SKM-1 treated with dmso at 0.1 percent for 144 hours (cell line): ENCODE results near the gene TAF1B.

Experiments
- DNase-seq: peaks from one replicate; lab custom pipeline; 2025; ENCODE audit not compliant: unreplicated experiment; lab: John Stamatoyannopoulos, UW

TAF1B gene

GRCh38 chr2:9961013-9961412, 117.7 kb downstream of the TAF1B start:
- DNase-seq: no peak

DNA sequence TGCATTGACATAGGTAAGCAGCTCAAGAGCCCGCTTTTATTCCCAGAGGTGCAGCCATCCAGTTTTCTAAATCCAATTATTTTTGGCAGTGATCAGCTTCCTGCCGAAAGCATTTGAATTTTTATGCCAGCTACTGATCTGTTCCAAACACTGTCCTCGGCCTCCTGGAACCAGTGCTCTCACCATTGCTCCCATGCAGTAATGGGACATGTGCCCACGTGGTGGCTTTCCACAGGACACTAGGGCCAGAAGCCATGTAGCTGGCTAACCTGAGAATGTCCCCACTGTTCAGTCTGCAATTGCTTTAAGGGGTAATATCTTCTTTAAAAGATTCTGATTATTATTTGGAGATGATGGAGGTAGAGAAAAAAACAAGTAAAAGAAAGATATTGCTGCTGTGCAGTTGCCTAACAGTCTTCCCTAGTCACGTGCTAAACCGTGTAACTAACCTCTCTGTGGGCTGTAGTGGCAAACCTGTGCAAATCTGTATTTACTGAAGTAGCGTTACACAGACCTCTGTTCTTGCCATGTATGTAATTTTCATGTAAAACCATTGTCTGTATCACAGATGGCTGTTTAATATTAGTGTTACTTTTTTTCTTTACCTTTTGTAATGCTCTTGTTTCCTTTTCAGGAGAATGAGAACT, 121.2 kb downstream of the TAF1B start:
- DNase-seq: no peak

DNA sequence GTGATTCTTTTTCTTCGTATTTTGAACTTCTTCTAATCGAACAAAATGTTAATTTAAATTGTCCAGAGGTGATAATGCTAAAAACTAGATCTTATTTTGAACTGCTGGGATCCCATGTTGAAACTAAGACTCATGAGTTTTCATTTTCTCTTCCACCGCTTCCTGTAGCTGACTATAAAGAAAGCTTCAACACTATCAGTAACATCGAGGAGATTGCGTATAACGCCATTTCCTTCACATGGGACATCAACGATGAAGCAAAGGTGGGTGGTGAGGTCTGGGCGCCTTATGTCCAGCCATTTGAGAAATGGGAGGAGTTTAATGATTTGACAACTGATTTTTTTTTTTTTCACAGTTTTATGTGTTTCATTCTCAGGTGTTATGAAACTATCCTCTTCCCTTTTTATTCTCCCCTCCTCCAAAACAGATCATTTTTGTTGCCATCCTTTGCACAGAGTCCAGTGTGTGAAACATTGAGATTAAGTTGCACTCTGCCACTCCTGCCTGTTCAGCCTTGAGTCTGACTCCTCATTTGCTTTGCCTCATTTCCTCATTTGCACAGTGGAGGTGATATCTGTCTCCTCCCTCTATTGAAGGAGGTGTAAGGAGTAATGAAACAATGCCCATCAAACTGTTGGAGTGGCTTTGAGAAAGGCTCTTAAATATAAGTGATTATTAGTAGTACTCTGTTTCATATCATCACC, 122.0 kb downstream of the TAF1B start:
- DNase-seq: no peak

DNA sequence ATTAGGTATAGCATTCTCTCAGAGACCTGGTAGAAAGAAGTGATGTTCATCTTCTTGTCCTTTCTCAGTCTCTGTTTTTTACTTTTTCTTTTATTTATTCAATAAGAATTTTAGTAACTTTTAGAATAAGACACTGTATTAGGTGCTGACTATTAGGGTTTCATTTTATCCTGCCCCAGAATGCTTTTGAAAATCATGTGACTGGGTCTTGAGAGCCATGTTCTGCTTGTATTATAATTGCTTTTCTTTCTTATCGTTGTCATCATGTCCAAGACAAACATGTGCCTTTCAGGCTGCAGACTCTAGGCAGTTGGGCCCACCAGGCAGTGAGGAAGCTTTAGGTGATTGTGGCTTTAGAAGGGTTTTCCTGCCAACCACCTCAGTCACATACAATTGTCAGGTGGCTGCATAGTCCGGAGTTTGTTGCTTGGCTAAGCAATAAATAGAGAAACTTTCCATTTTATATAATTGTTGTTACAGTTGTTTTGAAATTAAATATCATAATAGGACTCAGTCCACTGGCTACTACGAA, 123.3 kb downstream of the TAF1B start:
- no peak for DNase-seq

DNA sequence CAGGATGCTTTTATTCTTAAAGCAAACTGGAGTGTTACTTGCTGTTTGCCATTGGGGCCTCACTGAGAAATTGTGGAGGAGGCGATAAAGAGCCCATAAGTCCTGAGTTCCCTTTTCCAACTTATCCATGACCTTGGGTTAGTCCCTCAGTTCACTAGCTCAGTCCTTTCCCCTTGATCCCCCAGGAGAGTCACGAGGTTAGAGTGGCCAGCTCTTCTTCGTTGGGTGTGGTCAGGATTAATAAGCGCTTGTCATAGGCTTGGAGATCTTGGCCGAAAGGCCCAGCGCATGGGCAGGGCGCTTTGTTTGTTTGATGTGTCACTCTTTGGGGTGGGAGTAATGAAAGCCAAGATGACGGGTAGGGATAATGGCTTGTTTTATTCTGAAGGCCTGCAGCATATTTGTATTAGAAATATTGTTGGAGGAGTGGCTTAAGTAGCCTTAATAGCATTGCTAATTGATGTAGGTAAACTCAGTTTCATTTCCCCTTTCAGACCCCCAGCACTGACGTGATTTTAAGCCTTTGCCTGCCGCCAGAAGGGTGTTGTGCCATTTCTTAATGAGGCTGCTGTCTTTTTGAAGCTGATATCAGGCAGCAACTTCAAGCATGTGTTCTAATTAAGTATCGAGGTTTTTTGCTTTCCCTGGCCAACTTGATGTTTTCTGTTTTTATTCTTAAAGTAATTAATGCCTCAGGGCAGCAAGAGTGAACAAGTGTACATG, 123.9 kb downstream of the TAF1B start:
- no peak for DNase-seq

- no peak for DNase-seq
These were observed 125.6 kb downstream of the TAF1B start for GRCh38 chr2:9968553-9969497.

- no peak for DNase-seq
These were observed 127.1 kb downstream of the TAF1B start for GRCh38 chr2:9970200-9971044.

GRCh38 chr2:9971105-9971818, 128.0 kb downstream of the TAF1B start:
- DNase-seq: no peak

GRCh38 chr2:9971890-9972289, 128.6 kb downstream of the TAF1B start:
- DNase-seq: no peak

DNA sequence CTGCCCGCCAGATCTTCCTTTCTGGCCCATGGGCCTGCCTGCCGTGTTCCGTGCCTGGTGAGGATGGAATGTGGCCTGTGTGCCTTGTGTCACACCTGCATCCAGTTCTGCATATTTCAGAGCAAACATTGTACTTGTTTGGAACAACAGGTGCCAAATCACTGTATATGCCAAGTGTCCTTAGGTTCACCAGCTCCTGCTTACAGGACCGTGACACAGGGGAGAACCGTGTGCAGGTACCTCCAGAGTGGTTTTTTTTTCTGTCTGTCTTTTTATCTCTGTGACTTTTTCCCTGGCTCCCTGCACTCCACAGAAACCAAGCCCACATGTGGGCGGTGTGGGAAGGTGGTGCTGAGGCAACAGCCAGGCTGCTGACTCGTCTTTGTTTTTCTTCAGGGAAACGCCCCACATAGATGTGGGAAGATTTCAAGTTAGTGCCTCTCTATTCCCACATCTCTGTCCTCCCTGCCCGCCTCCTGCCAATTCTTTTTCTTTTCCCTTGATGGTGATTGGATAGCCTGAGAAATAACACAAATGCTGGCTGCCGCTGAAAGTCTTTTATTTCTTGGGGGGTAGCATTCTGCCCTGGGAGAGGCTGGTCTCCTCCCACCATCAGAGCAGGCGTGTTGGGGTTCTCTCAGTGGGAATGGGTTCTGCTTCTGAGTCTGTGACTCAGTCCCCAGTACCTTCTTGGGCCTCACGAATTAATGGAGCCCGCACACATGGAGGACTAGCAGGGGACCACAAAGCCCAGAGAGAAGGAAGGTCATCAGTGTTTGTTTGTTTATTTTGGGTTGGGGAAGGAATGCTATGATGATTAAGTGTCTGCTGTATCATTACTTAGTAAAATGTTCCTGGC, 129.6 kb downstream of the TAF1B start:
- no peak for DNase-seq

- DNase-seq: no peak
These were observed 130.4 kb downstream of the TAF1B start for GRCh38 chr2:9973690-9974089.

- no peak for DNase-seq
These were observed 131.1 kb downstream of the TAF1B start for GRCh38 chr2:9974343-9974742.

DNA sequence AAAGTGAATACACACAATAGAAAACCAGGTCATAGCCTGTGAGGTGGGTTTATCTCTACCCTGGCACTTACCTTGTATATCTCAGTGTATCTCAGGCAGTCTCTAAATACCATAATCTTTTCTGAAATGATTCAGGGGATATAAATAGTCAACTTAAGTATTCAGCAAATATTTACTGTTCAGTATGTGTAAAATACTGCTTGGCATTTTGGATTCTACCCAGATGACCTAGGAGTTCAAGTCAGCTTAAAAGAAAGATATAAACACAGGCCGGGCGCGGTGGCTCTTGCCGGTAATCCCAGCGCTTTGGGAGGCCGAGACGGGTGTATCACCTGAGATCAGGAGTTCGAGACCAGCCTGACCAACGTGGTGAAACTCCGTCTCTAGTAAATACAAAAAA, 132.1 kb downstream of the TAF1B start:
- no peak for DNase-seq

DNA sequence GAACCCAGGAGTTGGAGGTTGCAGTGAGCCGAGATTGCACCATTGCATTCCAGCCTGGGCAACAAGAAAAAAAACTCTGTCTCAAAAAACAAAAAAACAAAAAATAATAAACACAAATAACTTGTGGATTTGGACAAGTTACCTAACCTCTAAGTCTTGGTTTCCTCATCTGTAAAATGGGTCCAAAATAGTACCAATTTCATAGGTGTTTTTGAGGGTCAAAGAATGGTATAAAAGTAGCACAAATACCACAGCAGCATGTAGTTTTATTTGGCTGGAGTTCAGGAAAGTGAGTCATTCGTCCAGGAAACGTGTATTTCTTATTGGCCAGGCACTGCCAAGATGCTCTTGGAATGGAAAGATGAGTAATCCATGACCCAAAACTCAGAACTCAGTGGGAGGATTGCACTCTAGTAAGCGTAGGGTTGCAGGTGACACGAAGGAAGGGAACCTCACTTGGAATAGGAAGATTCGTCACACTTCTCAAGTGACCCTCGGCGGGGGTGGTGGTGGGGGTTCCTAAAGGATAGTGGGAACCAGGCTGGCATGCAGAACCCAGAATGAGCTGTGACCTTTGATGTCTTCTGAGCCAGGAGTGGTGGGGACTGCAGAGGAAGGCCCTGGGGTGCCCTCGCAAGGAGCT, 132.7 kb downstream of the TAF1B start:
- DNase-seq: no peak

GRCh38 chr2:9979977-9980376, 136.7 kb downstream of the TAF1B start:
- DNase-seq: no peak

DNA sequence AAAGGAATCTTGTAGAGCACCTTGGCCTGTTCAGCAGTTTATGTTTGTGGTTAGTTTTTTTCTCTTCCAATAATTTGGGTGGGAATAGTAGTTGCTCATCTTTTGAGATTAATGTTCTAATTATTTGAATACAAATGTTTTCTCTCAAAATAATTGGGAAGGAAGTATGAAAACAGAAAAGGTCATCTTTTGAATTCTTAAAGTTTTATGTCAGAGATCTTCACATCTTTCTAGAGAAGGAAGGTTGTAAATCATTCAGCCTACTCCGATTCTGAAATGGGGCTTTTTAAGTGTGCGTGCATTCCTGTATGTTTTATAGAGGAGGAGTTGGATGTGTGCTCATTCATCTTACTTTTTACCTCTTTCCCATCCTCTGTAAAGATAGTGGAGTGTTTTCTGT, 137.2 kb downstream of the TAF1B start:
- no peak for DNase-seq

GRCh38 chr2:9981655-9982054, 138.4 kb downstream of the TAF1B start:
- DNase-seq: no peak

DNA sequence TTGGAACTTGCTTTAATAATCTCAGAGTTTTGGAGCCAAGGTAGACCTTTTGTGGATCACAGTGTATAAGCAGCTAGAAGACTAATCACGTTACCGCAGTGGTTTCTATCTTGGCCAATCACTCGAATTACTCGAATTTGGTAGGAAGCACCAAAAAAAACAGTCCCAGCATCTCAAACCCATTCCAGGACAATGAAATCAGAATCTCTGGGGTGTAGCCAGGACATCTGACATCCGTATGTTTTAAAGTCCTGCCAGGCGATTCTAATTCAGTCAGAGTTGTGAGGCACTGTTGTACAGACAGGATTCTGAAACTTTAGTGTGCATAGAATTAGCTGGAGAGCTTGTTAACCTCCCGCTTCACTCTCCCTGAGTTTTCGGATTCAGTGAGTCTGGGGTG, 139.0 kb downstream of the TAF1B start:
- DNase-seq: no peak
